NT2/D1 (cell line): ENCODE measurements around the gene ZNF138.
"Not testable (repeated sequence)": the region's sequence is repeated elsewhere in the genome, so short reads cannot be mapped to it uniquely, and the experiment has no call there.

Source experiments
- DNase-seq: peaks from one replicate; pipeline ENCODE4 v3.0.0-alpha.2; 2011; ENCODE audit warnings: low read depth, low spot score
- H3K27me3 ChIP-seq: 2 replicates; pipeline ENCODE4 v1.6.0; 2011; ENCODE audit warnings: mild to moderate bottlenecking; ENCODE audit not compliant: insufficient read length, insufficient read depth
- H3K36me3 ChIP-seq: 2 replicates; pipeline ENCODE4 v1.6.1; 2011; ENCODE audit warnings: mild to moderate bottlenecking, low read length, mixed read lengths; ENCODE audit not compliant: insufficient read depth, insufficient read length
- H3K4me1 ChIP-seq: 2 replicates; pipeline ENCODE4 v1.5.1; 2011; ENCODE audit not compliant: insufficient read depth, insufficient read length
- H3K4me3 ChIP-seq: 2 replicates; pipeline ENCODE4 v1.5.1; 2011; ENCODE audit warnings: low read depth; ENCODE audit not compliant: insufficient read length
- H3K9ac ChIP-seq: 2 replicates; pipeline ENCODE4 v1.6.0; 2011; ENCODE audit warnings: low read depth; ENCODE audit not compliant: insufficient read length
- H3K9me3 ChIP-seq: 2 replicates; pipeline ENCODE4 v1.5.1; 2011; ENCODE audit warnings: mild to moderate bottlenecking, low read length; ENCODE audit not compliant: insufficient read depth
- SUZ12 ChIP-seq: IDR thresholded peaks from 2 replicates; pipeline ENCODE4 v1.6.1; 2011; ENCODE audit not compliant: insufficient read length, insufficient read depth; ENCODE audit errors: extremely low read depth
- YY1 ChIP-seq: IDR thresholded peaks from 2 replicates; pipeline ENCODE4 v1.6.1; 2011; ENCODE audit not compliant: insufficient read length, insufficient read depth
- ZNF274 ChIP-seq: IDR thresholded peaks from 2 replicates; pipeline ENCODE4 v1.6.1; 2011; ENCODE audit warnings: mild to moderate bottlenecking, low read depth, low read length

The ZNF138 gene

DNA sequence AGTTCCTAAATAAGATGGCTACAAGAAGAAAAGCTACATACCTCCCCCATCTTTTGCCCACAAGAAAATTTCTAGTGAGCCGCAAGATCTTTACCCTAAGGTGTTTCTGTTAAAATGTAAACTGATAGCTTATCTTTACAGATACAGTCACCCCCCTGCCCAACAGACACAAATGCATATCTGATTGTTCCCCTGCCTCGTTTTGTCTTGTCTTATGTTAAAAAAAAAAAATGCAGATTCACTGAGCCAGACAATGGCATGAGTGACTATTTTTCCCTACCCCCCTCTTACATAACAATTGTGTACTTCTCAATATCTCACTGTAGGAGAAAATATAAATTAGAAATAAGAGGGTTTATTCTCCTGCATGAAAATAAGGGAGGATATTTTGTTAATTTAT, 8.5 kb downstream of the ZNF138 start:
- H3K9me3 ChIP-seq, result peaks cover 22% of the 10 kb centered on the region; the same call in 1 of the 2 replicates
- TF ChIP-seq YY1 (no peak), SUZ12 (no peak), ZNF274 (no peak)
- no peak overlapping the region for H3K4me3 ChIP-seq
- DNase-seq, result no peak
- H3K9ac ChIP-seq, result no peak overlapping the region
- no peaks in the 10 kb centered on the region for H3K4me1 ChIP-seq
- H3K27me3 ChIP-seq, result no peaks in the 10 kb centered on the region
- peaks cover 67% of the 10 kb centered on the region for H3K36me3 ChIP-seq

DNA sequence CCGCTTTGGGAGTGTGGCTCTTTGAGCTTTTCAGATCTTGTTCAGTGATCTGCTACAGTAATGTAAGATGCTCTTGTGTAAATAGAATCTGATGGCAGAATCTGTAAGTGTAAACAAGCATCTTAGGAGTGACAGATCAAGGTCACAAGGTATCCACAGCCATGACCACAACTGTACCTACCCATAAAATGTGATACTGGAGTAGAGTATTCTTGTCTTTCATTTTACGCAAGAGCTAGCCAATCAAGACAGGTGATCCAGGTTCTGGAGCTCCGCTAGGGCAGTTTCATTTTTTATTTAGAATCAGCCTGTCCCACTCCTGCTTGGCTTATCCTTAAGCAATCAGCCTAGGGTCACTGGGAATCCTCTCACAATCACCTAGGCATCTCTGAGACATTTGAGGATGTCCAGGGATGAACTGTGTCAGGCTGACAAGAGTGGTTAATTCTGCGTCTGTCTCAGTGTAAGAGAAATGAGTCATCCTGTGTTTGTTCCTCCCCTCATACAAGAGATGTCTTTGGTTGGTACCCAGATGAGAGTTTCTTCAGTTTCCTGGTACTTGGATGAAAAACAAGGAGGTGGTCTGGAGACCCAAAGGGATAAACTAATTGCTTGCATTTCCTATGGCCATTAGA, 13.6 kb downstream of the ZNF138 start:
- Histone ChIP-seq H3K4me1 (no peaks in the 10 kb centered on the region), H3K9me3 (peaks cover 37% of the 10 kb centered on the region; the same call in 1 of the 2 replicates), H3K27me3 (no peaks in the 10 kb centered on the region), H3K4me3 (no peak overlapping the region), H3K9ac (no peak overlapping the region), H3K36me3 (peaks cover 45% of the 10 kb centered on the region)
- TF ChIP-seq YY1, result no peak
- TF ChIP-seq ZNF274, result no peak
- no peak for TF ChIP-seq SUZ12
- DNase-seq, result no peak

DNA sequence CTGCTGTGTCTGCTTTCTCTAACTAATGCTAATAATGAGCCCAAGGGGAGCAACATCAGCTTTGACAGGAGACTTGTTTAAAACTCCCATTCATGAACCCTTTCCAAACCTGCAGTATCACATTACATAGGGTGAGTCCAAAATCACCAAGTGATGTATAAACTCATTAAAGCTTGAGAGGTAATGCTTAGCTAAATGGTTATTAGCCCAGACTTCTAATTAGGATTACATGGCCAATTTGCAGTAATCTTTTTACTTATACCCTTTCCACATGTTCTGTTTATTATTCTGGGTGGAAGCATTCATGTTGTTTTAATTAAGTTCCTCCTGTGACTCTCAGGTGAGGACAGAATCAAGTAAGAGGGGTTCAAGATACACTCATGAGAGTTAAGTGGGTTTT, 17.5 kb downstream of the ZNF138 start:
- Histone ChIP-seq H3K9me3 (peaks cover 24% of the 10 kb centered on the region; the same call in 1 of the 2 replicates), H3K27me3 (no peaks in the 10 kb centered on the region), H3K9ac (no peak overlapping the region), H3K36me3 (peaks cover 38% of the 10 kb centered on the region), H3K4me3 (no peak overlapping the region), H3K4me1 (no peaks in the 10 kb centered on the region)
- no peak for DNase-seq
- TF ChIP-seq YY1, result no peak
- TF ChIP-seq ZNF274, result no peak
- TF ChIP-seq SUZ12, result no peak

DNA sequence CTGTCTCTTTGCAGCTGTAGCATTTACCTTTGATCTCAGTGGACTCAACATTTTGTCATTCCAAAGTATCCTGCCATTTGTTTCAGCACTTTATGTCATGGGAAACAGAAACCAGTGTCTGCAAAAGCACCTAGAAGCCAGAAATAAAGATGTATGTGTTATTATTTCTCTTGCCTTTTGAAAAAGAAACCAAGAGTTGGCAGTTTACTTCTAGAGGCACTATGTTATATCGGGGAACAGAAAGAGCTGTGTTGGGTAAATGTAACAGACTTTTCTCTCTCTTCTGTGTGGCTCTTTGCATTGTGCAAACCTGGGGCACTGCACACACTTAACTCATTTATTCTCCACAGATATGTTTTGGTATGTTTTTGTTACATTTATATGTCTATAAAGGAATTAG, 36.7 kb downstream of the ZNF138 start:
- no peak for TF ChIP-seq ZNF274
- TF ChIP-seq SUZ12, result no peak
- no peak for TF ChIP-seq YY1
- Histone ChIP-seq H3K36me3 (no peaks in the 10 kb centered on the region), H3K4me1 (no peaks in the 10 kb centered on the region), H3K4me3 (no peak overlapping the region), H3K27me3 (no peaks in the 10 kb centered on the region), H3K9me3 (no peaks in the 10 kb centered on the region), H3K9ac (no peak overlapping the region)
- no peak for DNase-seq

DNA sequence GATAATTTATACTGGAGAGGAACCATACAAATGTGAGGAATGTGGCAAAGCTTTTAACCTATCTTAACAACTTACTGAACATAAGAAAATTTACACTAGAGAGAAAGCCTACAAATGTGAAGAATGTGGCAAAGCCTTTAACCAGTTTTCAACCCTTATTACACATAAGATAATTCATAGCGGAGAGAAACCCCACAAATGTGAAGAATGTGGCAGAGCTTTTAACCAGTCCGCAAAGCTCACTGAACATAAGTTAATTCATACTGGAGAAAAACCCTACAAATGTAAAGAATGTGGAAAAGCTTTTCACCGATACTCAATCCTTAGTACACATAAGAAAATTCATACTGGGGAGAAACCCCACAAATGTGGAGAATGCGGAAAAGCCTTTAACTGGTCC, 37.9 kb downstream of the ZNF138 start:
- no peak for DNase-seq
- H3K27me3 ChIP-seq, result no peaks in the 10 kb centered on the region
- H3K4me3 ChIP-seq, result no peak overlapping the region
- H3K36me3 ChIP-seq, result no peaks in the 10 kb centered on the region
- no peaks in the 10 kb centered on the region for H3K9me3 ChIP-seq
- no peaks in the 10 kb centered on the region for H3K4me1 ChIP-seq
- TF ChIP-seq SUZ12 (no peak), YY1 (no peak), ZNF274 (no peak)
- H3K9ac ChIP-seq, result no peak overlapping the region

DNA sequence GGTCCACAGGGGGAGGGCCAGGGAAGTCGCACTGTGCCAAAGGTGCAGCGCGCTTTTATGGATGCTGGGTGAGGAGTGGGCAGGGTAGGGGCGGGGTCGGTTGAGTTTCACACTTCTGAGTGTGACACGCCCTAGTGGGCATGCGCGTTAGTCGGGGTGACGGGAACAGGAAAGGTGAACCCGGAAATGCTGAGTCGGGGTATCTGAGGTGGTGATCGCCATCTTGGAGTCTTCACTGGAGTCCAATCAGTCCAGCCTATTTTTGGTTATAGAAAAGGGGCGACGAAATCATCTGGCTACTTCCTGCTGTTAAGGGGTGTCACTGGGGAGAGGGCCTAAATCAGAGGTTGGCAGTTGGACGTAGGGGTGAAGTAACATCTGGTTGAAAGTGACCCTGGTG, 40.8 kb downstream of the ZNF138 start:
- DNase-seq, result no peak
- no peak for TF ChIP-seq ZNF274
- no peak for TF ChIP-seq YY1
- no peak for TF ChIP-seq SUZ12
- no peak overlapping the region for H3K9ac ChIP-seq
- H3K4me3 ChIP-seq, result no peak overlapping the region
- H3K9me3 ChIP-seq, result no peaks in the 10 kb centered on the region
- no peaks in the 10 kb centered on the region for H3K27me3 ChIP-seq
- H3K36me3 ChIP-seq, result no peaks in the 10 kb centered on the region
- no peaks in the 10 kb centered on the region for H3K4me1 ChIP-seq

DNA sequence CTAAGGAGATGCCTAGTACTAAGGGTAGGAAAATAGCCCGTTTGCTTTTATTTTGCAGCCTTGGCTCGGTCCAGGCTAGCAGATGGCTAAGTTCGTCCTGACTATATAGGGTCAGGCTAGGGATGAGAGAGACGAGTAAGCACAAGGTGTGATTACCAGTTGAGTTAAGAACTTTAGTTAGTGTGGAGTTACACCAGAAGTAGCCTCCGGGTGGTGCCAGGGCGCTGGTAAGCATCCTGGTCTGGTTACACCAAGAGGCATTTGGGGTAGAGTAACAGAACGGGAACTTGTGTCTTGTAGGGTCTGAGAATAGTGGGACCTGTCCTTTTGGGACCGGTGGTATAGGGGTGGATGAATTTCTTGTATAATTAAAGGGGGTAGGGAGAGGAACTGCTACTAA, 41.6 kb downstream of the ZNF138 start:
- not testable (repeated sequence) for H3K4me1 ChIP-seq, H3K9ac ChIP-seq, DNase-seq, H3K27me3 ChIP-seq, H3K36me3 ChIP-seq, H3K9me3 ChIP-seq, H3K4me3 ChIP-seq

DNA sequence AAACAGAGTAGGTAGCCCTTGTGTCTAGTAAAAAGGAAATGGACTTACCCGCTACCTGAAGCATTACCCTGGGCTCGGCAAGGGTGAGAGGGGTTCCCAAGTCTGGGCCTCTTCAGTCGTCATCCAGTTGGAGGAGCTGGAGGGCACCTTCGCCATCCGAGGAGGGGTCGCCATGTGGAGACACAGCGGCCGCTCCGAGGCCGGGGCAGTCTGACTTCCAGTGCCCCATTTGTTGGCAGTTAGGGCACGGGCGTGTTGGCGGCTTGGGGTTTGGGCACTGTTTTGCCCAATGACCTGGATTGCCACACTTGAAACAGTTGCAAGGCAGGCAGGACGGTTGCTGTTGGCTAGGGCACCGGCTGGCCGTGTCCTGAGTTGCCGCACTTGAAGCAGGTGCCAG, 43.8 kb downstream of the ZNF138 start:
- H3K27me3 ChIP-seq, H3K9ac ChIP-seq, DNase-seq, H3K4me3 ChIP-seq, H3K36me3 ChIP-seq, H3K4me1 ChIP-seq, H3K9me3 ChIP-seq: not testable (repeated sequence)
